GM12891 (cell line): ENCODE results near the gene RNU1-1.
"Not testable (repeated sequence)": the region's sequence is repeated elsewhere in the genome, so short reads cannot be mapped to it uniquely, and the experiment has no call there.

Source experiments
- POLR2A ChIP-seq: IDR thresholded peaks from 2 replicates; pipeline ENCODE4 v1.6.1; 2011; ENCODE audit warnings: low read depth, low read length, control low read depth
- POLR2AphosphoS5 ChIP-seq: IDR thresholded peaks from 2 replicates; pipeline ENCODE4 v1.6.1; 2011; ENCODE audit warnings: low read depth, low read length, control low read depth

- TF ChIP-seq POLR2A, POLR2AphosphoS5: not testable (repeated sequence)
Observed at GRCh38 chr1:16550212-16550918, 36.3 kb upstream of the RNU1-1 start.
